D721Med (cell line): Measurements from ENCODE around the gene STIM1.

Experiments used
- DNase-seq: peaks from one replicate; pipeline ENCODE4 v3.0.0; 2011; ENCODE audit warnings: low spot score; ENCODE audit not compliant: insufficient read length
- FAIRE-seq: peaks from 2 replicates; lab custom pipeline; 2011; peaks lifted over from hg19 to GRCh38; lab: Jason Lieb, UNC
- CTCF ChIP-seq: IDR thresholded peaks from 2 replicates; pipeline ENCODE4 v1.5.1; 2012; ENCODE audit warnings: mild to moderate bottlenecking, control low read depth; ENCODE audit not compliant: insufficient read depth; ENCODE audit errors: missing control alignments

The STIM1 gene

GRCh38 chr11:4022669-4023068 lies 167.2 kb downstream of the STIM1 start:
- DNase-seq = no peak
- TF ChIP-seq CTCF = no peak
- FAIRE-seq = no peak

DNA sequence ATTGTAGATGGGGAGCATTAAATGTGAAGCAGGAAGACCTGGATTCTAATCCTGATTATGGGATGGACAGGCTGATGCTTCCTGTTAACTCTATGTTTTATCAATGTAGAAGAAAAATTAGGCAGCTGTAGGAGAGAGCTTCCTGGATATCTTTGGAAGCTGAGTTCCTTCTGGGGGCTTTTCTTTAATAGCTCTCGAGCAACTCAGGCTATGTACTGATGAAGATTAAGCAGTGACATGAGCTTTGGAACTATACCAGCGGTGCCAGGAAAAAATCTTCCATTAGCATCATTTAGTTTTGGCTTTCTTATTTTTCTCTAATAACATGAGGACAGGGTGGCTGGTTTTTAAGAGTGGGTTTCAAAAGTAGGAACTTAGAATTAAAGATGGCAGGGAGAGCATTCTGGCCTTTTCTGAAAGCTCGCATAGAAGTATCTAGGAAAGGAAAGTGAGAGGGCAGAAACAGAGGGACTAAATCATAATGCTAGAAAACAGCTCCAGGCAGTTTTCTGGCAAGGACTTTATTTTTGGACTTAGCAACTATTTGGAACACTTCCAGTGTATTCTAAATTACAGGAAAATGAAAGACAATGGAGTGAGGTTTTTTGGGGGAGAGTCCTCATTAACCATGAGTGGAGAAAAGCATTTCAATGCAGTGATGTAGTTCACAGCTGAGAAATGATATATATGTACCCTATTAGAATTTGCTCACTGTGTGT lies 169.9 kb downstream of the STIM1 start:
- FAIRE-seq (no peak), DNase-seq (no peak)
- TF ChIP-seq CTCF = no peak

GRCh38 chr11:4025967-4026324 lies 170.5 kb downstream of the STIM1 start:
- FAIRE-seq (no peak), DNase-seq (no peak)
- no peak for TF ChIP-seq CTCF

DNA sequence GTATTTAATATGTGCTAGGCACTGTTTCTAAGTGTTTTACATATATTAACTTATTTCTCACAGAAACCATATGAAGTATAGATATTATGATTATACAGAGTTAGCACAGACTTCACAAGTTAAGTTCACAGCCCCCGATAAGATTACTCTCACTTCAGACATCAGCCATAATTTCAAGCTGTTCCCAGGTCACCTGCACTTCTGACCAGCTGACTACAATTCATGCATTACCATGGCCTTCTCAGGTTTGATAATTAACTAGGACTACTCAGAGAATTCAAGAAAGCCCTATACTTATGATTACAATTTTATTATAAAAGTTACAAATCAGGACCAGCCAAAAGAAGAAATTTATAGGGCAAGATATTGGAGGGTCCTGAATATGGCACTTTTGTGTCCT lies 170.9 kb downstream of the STIM1 start:
- DNase-seq = no peak
- TF ChIP-seq CTCF = no peak
- FAIRE-seq = no peak

- no peak for DNase-seq
- no peak for FAIRE-seq
- no peak for TF ChIP-seq CTCF
These were observed 172.3 kb downstream of the STIM1 start for GRCh38 chr11:4027746-4028145.

- no peak for FAIRE-seq
- no peak for DNase-seq
- TF ChIP-seq CTCF = no peak
These were observed 174.7 kb downstream of the STIM1 start for GRCh38 chr11:4030197-4030596.

- DNase-seq (no peak), FAIRE-seq (no peak)
- no peak for TF ChIP-seq CTCF
These were observed 176.6 kb downstream of the STIM1 start for GRCh38 chr11:4032097-4032496.
